Liver (tissue), 9 donors: Measurements from ENCODE around the gene SPAG16. TPM values are rescaled to one million over a fixed set of nuclear protein-coding genes. Genes with fewer than 3 reads are reported as not detected.

Experiments used
- DNase-seq: peaks from one replicate; pipeline ENCODE4 v3.0.0-alpha.2; 2017; ENCODE audit warnings: low spot score
- H3K27ac ChIP-seq, 2 donors: one replicate each; pipeline ENCODE4 v1.7.0; 2013; ENCODE audit warnings: inconsistent platforms in 2 of 2, low read length in 2 of 2, control low read depth in 1 of 2, low read depth in 1 of 2, mild to moderate bottlenecking in 1 of 2
- H3K27me3 ChIP-seq, 4 donors: one replicate each; pipeline versions ENCODE4 v1.6.1 to v1.7.0; 2013; ENCODE audit warnings: low read length in 3 of 4, inconsistent platforms in 1 of 4, mild to moderate bottlenecking in 1 of 4, moderate library complexity in 1 of 4; ENCODE audit not compliant: control insufficient read depth in 4 of 4, insufficient read depth in 4 of 4
- H3K36me3 ChIP-seq, 4 donors: one replicate each; pipeline versions ENCODE4 v1.6.1 to v1.7.0; 2013; ENCODE audit warnings: low read length in 3 of 4, mild to moderate bottlenecking in 3 of 4, low read depth in 1 of 4, moderate library complexity in 1 of 4; ENCODE audit not compliant: control insufficient read depth in 4 of 4, insufficient read depth in 3 of 4
- H3K4me1 ChIP-seq, 4 donors: one replicate each; pipeline versions ENCODE4 v1.6.1 to v1.7.0; 2013; ENCODE audit warnings: low read length in 3 of 4, mild to moderate bottlenecking in 3 of 4, moderate library complexity in 1 of 4; ENCODE audit not compliant: control insufficient read depth in 4 of 4, insufficient read depth in 4 of 4
- H3K4me3 ChIP-seq, 3 donors: one replicate each; pipeline versions ENCODE4 v1.6.1 to v1.7.0; 2013; ENCODE audit warnings: low read length in 3 of 3, control low read depth in 1 of 3, low read depth in 1 of 3, mild to moderate bottlenecking in 1 of 3
- H3K9ac ChIP-seq, 2 donors: one replicate each; pipeline ENCODE4 v1.7.0; 2013; ENCODE audit warnings: low read length in 2 of 2, mild to moderate bottlenecking in 2 of 2, moderate library complexity in 2 of 2, control low read depth in 1 of 2, low read depth in 1 of 2
- H3K9me3 ChIP-seq, 4 donors: one replicate each; pipeline versions ENCODE4 v1.6.1 to v1.7.0; 2013; ENCODE audit warnings: low read length in 3 of 4; ENCODE audit not compliant: control insufficient read depth in 4 of 4
- CTCF ChIP-seq: fragments of 150-350 bp; IDR thresholded peaks from 2 replicates; pipeline ENCODE4 v1.5.1; 2017; ENCODE audit warnings: improper control_type of control experiment, low read depth, low read length; ENCODE audit not compliant: missing input control
- FOXA1 ChIP-seq: IDR thresholded peaks from 2 replicates; pipeline ENCODE4 v1.6.1; 2016; ENCODE audit warnings: antibody characterized with exemption
- FOXA2 ChIP-seq: IDR thresholded peaks from 2 replicates; pipeline ENCODE4 v1.6.1; 2016; ENCODE audit warnings: antibody characterized with exemption
- HNF4A ChIP-seq, 2 donors: conservative IDR thresholded peaks; 2 replicates each; pipeline ENCODE4 v1.6.1; 2016; ENCODE audit warnings: antibody characterized with exemption in 2 of 2, mild to moderate bottlenecking in 2 of 2
- HNF4G ChIP-seq: IDR thresholded peaks from 2 replicates; pipeline ENCODE4 v1.6.1; 2016; ENCODE audit warnings: antibody characterized with exemption
- NR2F2 ChIP-seq: IDR thresholded peaks from 2 replicates; pipeline ENCODE4 v1.6.1; 2016; ENCODE audit warnings: antibody characterized with exemption
- RAD21 ChIP-seq, 2 donors: IDR thresholded peaks; 2 replicates each; pipeline ENCODE4 v1.6.1; 2016; ENCODE audit warnings: antibody characterized with exemption in 2 of 2, mild to moderate bottlenecking in 2 of 2
- REST ChIP-seq: IDR thresholded peaks from 2 replicates; pipeline ENCODE4 v1.6.1; 2016; ENCODE audit warnings: antibody characterized with exemption, mild to moderate bottlenecking
- RXRA ChIP-seq, 2 donors: IDR thresholded peaks; 2 replicates each; pipeline ENCODE4 v1.6.1; 2017 to 2018; ENCODE audit warnings: antibody characterized with exemption in 2 of 2, mild to moderate bottlenecking in 1 of 2
- SP1 ChIP-seq: IDR thresholded peaks from 2 replicates; pipeline ENCODE4 v1.6.1; 2018; ENCODE audit warnings: antibody characterized with exemption, mild to moderate bottlenecking
- TAF1 ChIP-seq: conservative IDR thresholded peaks from 2 replicates; pipeline ENCODE4 v1.6.1; 2016; ENCODE audit warnings: antibody characterized with exemption, mild to moderate bottlenecking
- YY1 ChIP-seq: IDR thresholded peaks from 2 replicates; pipeline ENCODE4 v1.6.1; 2016; ENCODE audit warnings: antibody characterized with exemption, mild to moderate bottlenecking
- ZBTB33 ChIP-seq: IDR thresholded peaks from 2 replicates; pipeline ENCODE4 v1.6.1; 2016; ENCODE audit warnings: antibody characterized with exemption
- WGBS: extraction: QIAGEN DNeasy Blood & Tissue Kit; methylation state at CpG from one replicate; pipeline ENCODE4 v1.1.7; 2013; 5-methylcytosine and 5-hydroxymethylcytosine counted together
- polyA plus RNA-seq, 2 donors: library from polyadenylated mRNA; stranded (reverse) in 1 of 2; unstranded in 1 of 2; fragments of 200-250 nt in 1 of 2; fragments of >200 nt in 1 of 2; fragmentation: Nextera tagmentation in 1 of 2; extraction: Ambion mirVana in 1 of 2; gene quantifications; one replicate each; pipeline versions ENCODE4 v1.2.1 to v1.2.3, GENCODE V29; 2013 to 2015
- total RNA-seq, 2 donors: library from RNA; depleted of rRNA; stranded (reverse); fragments of >200 nt; gene quantifications; one replicate each; pipeline ENCODE4 v1.2.3, GENCODE V29; 2014
- donor health status: healthy.
- donor health status: healthy.
- donor health status: healthy.
- donor health status: healthy.
- donor health status: healthy.

Gene SPAG16
- total and polyA plus RNA-seq, 4 donors: 6.4 to 12.7 (median 11.4) TPM

GRCh38 chr2:213451542-213452239, 167.4 kb downstream of the SPAG16 start:
- 61% methylated on average over 12 of the region's 12 CpGs for whole genome bisulfite sequencing
- no peaks in the 10 kb centered on the region for H3K9me3 ChIP-seq
- H3K4me1 ChIP-seq: no peaks in the 10 kb centered on the region
- H3K27ac ChIP-seq: no peak overlapping the region
- no peak overlapping the region for H3K9ac ChIP-seq
- no peaks in the 10 kb centered on the region for H3K36me3 ChIP-seq
- H3K27me3 ChIP-seq: no peaks in the 10 kb centered on the region
- no peak overlapping the region for H3K4me3 ChIP-seq
- DNase-seq: peak; percentile 43
- TF ChIP-seq HNF4A (conservative IDR thresholded peaks at IDR 0.05) (no peak), NR2F2 (no peak), HNF4G (no peak), TAF1 (no peak), ZBTB33 (no peak), FOXA1 (no peak), YY1 (no peak), CTCF (no peak), RAD21 (IDR thresholded peaks at IDR 0.05) (no peak), REST (no peak), RXRA (IDR thresholded peaks at IDR 0.05) (no peak)

- TF ChIP-seq SP1: no peak
- TF ChIP-seq FOXA2: no peak
- no peak for TF ChIP-seq TAF1
- no peak for TF ChIP-seq YY1
- DNase-seq: no peak
- Histone ChIP-seq H3K4me3 (no peak overlapping the region), H3K27ac (no peak overlapping the region), H3K27me3 (no peaks in the 10 kb centered on the region), H3K9me3 (no peaks in the 10 kb centered on the region), H3K36me3 (no peaks in the 10 kb centered on the region), H3K9ac (no peak overlapping the region), H3K4me1 (no peaks in the 10 kb centered on the region)
- WGBS: 68% methylated on average over 5 of the region's 5 CpGs
Measured at GRCh38 chr2:213455316-213456008, 171.2 kb downstream of the SPAG16 start.
